ENCODE measurements around the gene COL6A5.

COL6A5 gene

DNA sequence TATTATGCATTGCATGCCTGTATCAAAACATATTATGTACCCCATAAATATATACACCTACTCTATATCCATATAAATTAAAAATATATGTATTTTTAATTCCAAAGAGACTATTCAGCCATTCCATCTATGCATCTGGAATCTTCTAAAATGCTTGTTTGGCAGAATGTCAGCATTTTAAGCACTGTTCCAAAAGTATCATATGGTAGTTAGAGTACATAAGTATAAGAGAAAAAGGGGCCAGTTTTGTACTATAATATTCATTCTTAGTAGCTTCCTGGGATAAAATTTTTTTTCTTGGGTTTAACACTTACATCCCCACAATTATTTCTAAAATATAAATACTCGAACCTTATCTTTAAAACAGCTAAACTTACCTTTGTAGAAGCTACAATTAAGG, 111.1 kb downstream of the COL6A5 start:
- DNase-seq (ENCODE audit: extremely low spot score), result no peak
- POLR2A ChIA-PET, result no interaction called here
- CTCF ChIA-PET, result interaction anchor here (2.1 kb wide), 1 partner anchor 16 kb away, joined by 8 read pairs; no protein-coding TSS in a partner anchor
- TF ChIP-seq, protein P1, sequence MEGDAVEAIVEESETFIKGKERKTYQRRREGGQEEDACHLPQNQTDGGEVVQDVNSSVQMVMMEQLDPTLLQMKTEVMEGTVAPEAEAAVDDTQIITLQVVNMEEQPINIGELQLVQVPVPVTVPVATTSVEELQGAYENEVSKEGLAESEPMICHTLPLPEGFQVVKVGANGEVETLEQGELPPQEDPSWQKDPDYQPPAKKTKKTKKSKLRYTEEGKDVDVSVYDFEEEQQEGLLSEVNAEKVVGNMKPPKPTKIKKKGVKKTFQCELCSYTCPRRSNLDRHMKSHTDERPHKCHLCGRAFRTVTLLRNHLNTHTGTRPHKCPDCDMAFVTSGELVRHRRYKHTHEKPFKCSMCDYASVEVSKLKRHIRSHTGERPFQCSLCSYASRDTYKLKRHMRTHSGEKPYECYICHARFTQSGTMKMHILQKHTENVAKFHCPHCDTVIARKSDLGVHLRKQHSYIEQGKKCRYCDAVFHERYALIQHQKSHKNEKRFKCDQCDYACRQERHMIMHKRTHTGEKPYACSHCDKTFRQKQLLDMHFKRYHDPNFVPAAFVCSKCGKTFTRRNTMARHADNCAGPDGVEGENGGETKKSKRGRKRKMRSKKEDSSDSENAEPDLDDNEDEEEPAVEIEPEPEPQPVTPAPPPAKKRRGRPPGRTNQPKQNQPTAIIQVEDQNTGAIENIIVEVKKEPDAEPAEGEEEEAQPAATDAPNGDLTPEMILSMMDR (IDR thresholded peaks at IDR 0.05; ENCODE audit: control extremely low read depth, extremely low read depth, low read depth, missing control alignments), result no peak

- POLR2A ChIA-PET, result no interaction called here
- CTCF ChIA-PET, result interaction anchor here (1.0 to 2.1 kb wide), 3 partner anchors 18 to 31 kb away, joined by 3 to 8 read pairs (median 3); no protein-coding TSS in a partner anchor
- no peak for DNase-seq (ENCODE audit: extremely low spot score)
- TF ChIP-seq, protein P1 (IDR thresholded peaks at IDR 0.05; ENCODE audit: control extremely low read depth, extremely low read depth, low read depth, missing control alignments), result no peak
Measured at GRCh38 chr3:130457671-130458070, 112.2 kb downstream of the COL6A5 start.

DNA sequence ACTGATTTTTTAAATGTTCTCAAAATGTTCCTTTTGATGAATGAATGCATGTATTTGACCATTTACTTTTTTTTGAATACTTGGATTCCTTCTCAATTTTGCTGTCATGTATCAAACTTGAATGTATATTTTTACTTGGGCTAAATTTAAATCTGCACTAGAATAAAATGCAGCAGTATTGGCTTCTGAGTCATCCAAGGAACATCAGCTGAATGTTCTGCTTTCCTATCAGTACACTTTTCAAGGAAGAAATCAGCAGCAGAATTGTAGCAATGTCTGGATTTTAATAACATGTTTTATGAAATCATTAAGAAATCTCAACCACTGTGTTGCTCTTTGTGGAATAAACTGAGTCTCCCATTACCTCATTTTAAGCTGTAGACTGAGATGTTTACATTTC, 114.5 kb downstream of the COL6A5 start:
- CTCF ChIA-PET, result interaction anchor here (1.7 kb wide), 1 partner anchor 18 kb away, joined by 3 read pairs; no protein-coding TSS in a partner anchor
- no peak for DNase-seq (ENCODE audit: extremely low spot score)
- POLR2A ChIA-PET, result no interaction called here
- TF ChIP-seq, protein P1 (IDR thresholded peaks at IDR 0.05; ENCODE audit: control extremely low read depth, extremely low read depth, low read depth, missing control alignments), result no peak

DNA sequence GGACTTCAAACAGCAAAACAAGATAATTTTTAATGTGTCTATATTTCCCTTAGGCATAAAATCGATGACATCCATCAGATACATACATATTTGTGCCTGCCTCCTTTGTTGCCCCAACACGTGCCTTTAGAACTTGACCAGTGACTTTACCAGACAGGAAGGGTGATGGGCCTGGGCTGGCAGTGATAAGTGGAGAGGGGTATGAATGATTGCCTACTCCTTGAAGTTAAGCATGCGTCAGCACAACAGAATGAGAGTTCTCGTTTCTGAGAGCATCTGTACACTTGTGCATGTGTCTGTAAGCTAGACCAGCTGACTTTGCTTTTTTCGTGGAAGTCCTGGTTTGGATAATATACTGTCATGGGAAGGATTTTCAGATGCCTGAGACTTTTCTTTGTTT, 116.6 kb downstream of the COL6A5 start:
- CTCF ChIA-PET, result no interaction called here
- POLR2A ChIA-PET, result no interaction called here
- TF ChIP-seq, protein P1 (IDR thresholded peaks at IDR 0.05; ENCODE audit: control extremely low read depth, extremely low read depth, low read depth, missing control alignments), result no peak

GRCh38 chr3:130463221-130463620, 117.7 kb downstream of the COL6A5 start:
- TF ChIP-seq, protein P1 (IDR thresholded peaks at IDR 0.05; ENCODE audit: control extremely low read depth, extremely low read depth, low read depth, missing control alignments), result no peak
- DNase-seq (ENCODE audit: extremely low spot score), result no peak
- ChIA-PET CTCF (interaction anchor here (1.0 to 2.8 kb wide), 2 partner anchors 13 to 23 kb away, joined by 3 to 10 read pairs; no protein-coding TSS in a partner anchor), POLR2A (no interaction called here)

More for the DNA sequence above, 116.6 kb downstream of the COL6A5 start:
- DNase-seq (ENCODE audit: extremely low spot score), result no peak

GRCh38 chr3:130465521-130465920, 120.0 kb downstream of the COL6A5 start:
- DNase-seq (ENCODE audit: extremely low spot score), result no peak
- ChIA-PET POLR2A (no interaction called here), CTCF (interaction anchor here (2.8 kb wide), 1 partner anchor 11 kb away, joined by 10 read pairs; no protein-coding TSS in a partner anchor)

More at GRCh38 chr3:130465521-130465920, 120.0 kb downstream of the COL6A5 start:
- TF ChIP-seq, protein P1 (IDR thresholded peaks at IDR 0.05; ENCODE audit: control extremely low read depth, extremely low read depth, low read depth, missing control alignments), result no peak
